Mucosa of gallbladder (tissue), 1 donor: ENCODE data around the gene SH2D3C. TPM values are rescaled to one million over a fixed set of nuclear protein-coding genes. Genes with fewer than 3 reads are reported as not detected.

ENCODE experiments used
- DNase-seq: peaks from one replicate; pipeline ENCODE4 v3.0.0-alpha.2; 2020; ENCODE audit warnings: low spot score
- total RNA-seq: library from RNA; stranded (reverse); gene quantifications from one replicate; pipeline ENCODE4 v1.2.1, GENCODE V29; 2021
- donor health status: DM: no; HTN: no; CAD: no.

The SH2D3C gene
- total RNA-seq, 1 donor from 2014 or later, result 9.1 TPM

- no peak for DNase-seq
Observed at GRCh38 chr9:127697575-127697974, 80.9 kb downstream of the SH2D3C start.

GRCh38 chr9:127694890-127695720 lies 83.4 kb downstream of the SH2D3C start:
- DNase-seq, result no peak

DNA sequence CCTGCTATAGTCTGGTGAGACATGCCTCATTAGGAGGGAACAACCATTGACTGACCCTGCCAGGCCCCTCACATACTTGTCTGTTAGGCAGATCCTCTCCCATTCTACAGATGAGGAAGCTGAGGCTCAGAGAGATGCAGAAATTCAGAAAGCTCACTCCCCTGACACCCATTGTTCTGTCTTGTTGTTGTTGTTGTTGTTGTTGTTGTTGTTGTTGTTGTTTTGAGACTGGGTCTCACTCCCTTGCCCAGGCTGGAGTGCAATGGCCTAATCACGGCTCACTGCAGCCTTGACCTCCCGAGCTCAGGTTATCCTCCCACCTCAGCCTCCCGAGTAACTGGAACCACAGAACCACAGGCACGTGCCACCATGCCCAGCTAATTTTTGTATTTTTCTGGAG lies 84.8 kb downstream of the SH2D3C start:
- no peak for DNase-seq

- DNase-seq, result no peak
Observed at GRCh38 chr9:127693143-127693542, 85.3 kb downstream of the SH2D3C start.

- DNase-seq, result no peak
Observed at GRCh38 chr9:127692071-127692470, 86.4 kb downstream of the SH2D3C start.

GRCh38 chr9:127690735-127691134 lies 87.7 kb downstream of the SH2D3C start:
- DNase-seq, result no peak

DNA sequence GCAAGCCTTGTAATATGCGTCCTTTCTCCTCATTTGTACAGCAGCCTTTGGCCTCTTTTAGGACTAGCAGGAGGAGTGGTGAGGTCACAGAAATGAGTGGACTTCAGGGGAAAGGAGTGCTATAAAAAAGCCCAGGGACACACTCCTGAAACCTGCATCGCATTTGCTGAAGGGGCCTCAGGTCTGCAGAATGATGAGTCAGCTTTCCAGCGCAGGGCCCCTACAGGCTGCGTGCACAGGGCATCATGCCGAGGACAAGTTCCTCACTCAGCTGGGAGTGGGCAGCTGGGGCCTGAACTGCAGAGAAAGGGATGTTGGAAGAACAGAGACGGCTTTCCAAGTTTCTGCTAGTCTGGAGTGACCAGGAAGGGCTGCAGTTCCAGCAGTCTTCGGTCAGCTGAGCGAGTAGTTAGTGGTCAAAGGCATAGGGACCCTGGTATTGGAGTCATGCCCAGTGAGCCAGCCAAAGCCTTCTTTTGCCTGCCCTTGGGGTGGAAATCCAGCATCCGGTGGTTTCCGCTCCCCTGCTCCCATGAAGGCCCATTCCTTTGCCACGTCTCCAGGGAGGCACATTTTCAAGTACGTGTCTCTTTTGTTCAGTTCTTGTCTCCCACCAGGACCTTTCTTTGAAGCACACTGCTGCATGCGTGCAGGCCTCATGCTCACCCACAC lies 89.0 kb downstream of the SH2D3C start:
- no peak for DNase-seq

Other genes with a start within 250 kb of the SH2D3C start
- gene STXBP1, start 166.4 kb downstream of the SH2D3C start, total RNA-seq, result 52.8 TPM
- 1.4 TPM for gene CFAP157, start 71.7 kb downstream of the SH2D3C start, total RNA-seq
- 19.5 TPM for gene PTRH1, start 63.0 kb downstream of the SH2D3C start, total RNA-seq
- 0.26 TPM for gene TTC16, start 62.6 kb downstream of the SH2D3C start, total RNA-seq
- 21.7 TPM for gene TOR2A, start 43.4 kb downstream of the SH2D3C start, total RNA-seq
- gene CDK9, start 7.4 kb upstream of the SH2D3C start, total RNA-seq, result 92.7 TPM
- gene FPGS, start 24.2 kb upstream of the SH2D3C start, total RNA-seq, result 74.7 TPM
- 94.3 TPM for gene ENG, start 76.0 kb upstream of the SH2D3C start, total RNA-seq
- gene AK1, start 99.0 kb upstream of the SH2D3C start, total RNA-seq, result 142 TPM
- gene ST6GALNAC6, start 120.9 kb upstream of the SH2D3C start, total RNA-seq, result 67.0 TPM
- gene ST6GALNAC4, start 138.4 kb upstream of the SH2D3C start, total RNA-seq, result 42.1 TPM
- gene PIP5KL1, start 152.1 kb upstream of the SH2D3C start, total RNA-seq, result 4.9 TPM
- 36.6 TPM for gene DPM2, start 159.2 kb upstream of the SH2D3C start, total RNA-seq
- 220 TPM for gene EEIG1, start 202.3 kb upstream of the SH2D3C start, total RNA-seq